BE2C (cell line): Measurements from ENCODE around the gene GMPPA.

Experiments used
- DNase-seq: peaks from one replicate; pipeline ENCODE4 v3.0.0-alpha.2; 2020
- H3K27me3 ChIP-seq: fragments of 250-450 bp; sonication (Bioruptor Pico); 2 replicates; pipeline ENCODE4 v1.5.1; 2020; ENCODE audit warnings: mild to moderate bottlenecking
- H3K36me3 ChIP-seq: fragments of 250-450 bp; sonication (Bioruptor Pico); 2 replicates; pipeline ENCODE4 v1.5.1; 2020; ENCODE audit warnings: mild to moderate bottlenecking
- H3K4me1 ChIP-seq: fragments of 250-450 bp; sonication (Bioruptor Pico); 2 replicates; pipeline ENCODE4 v1.5.1; 2020
- H3K4me3 ChIP-seq: 2 replicates; pipeline ENCODE4 v1.5.1; 2011; ENCODE audit warnings: low read depth, low read length
- H3K9me3 ChIP-seq: fragments of 250-450 bp; sonication (Bioruptor Pico); 2 replicates; pipeline ENCODE4 v1.5.1; 2020
- TF ChIP-seq, protein P1 (sequence below): IDR thresholded peaks from 2 replicates; pipeline ENCODE4 v1.5.1; 2012; ENCODE audit warnings: mild to moderate bottlenecking, low read depth, low read length

The GMPPA gene

GRCh38 chr2:219465659-219466561 is 32.8 kb upstream of the GMPPA start:
- DNase-seq, result no peak
- H3K36me3 ChIP-seq, result peaks cover 70% of the 10 kb centered on the region
- H3K4me1 ChIP-seq, result peaks cover 36% of the 10 kb centered on the region
- H3K4me3 ChIP-seq, result no peak overlapping the region
- TF ChIP-seq, protein P1, sequence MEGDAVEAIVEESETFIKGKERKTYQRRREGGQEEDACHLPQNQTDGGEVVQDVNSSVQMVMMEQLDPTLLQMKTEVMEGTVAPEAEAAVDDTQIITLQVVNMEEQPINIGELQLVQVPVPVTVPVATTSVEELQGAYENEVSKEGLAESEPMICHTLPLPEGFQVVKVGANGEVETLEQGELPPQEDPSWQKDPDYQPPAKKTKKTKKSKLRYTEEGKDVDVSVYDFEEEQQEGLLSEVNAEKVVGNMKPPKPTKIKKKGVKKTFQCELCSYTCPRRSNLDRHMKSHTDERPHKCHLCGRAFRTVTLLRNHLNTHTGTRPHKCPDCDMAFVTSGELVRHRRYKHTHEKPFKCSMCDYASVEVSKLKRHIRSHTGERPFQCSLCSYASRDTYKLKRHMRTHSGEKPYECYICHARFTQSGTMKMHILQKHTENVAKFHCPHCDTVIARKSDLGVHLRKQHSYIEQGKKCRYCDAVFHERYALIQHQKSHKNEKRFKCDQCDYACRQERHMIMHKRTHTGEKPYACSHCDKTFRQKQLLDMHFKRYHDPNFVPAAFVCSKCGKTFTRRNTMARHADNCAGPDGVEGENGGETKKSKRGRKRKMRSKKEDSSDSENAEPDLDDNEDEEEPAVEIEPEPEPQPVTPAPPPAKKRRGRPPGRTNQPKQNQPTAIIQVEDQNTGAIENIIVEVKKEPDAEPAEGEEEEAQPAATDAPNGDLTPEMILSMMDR, result no peak
- no peaks in the 10 kb centered on the region for H3K9me3 ChIP-seq
- H3K27me3 ChIP-seq, result no peaks in the 10 kb centered on the region

GRCh38 chr2:219466816-219467735 is 31.6 kb upstream of the GMPPA start:
- no peaks in the 10 kb centered on the region for H3K9me3 ChIP-seq
- H3K27me3 ChIP-seq, result no peaks in the 10 kb centered on the region
- TF ChIP-seq, protein P1, result no peak
- H3K4me1 ChIP-seq, result peaks cover 28% of the 10 kb centered on the region
- peaks cover 63% of the 10 kb centered on the region for H3K36me3 ChIP-seq
- no peak overlapping the region for H3K4me3 ChIP-seq
- DNase-seq, result no peak

DNA sequence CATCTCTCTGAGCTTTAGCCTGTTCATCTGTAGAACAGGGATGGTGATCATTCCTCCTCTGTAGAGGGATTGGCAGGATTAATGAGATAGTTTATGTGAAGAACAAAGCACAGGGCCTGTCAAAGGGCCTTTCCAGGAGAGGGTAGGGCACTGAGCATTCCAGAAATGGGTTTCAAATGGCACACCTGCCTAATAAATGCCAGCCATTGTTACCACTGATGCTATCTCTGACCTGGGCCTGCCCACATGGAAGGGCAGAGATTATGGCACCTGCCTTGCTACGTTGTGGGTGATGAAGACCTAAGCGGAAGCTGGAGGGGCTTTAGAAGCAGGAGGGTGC is 31.0 kb upstream of the GMPPA start:
- Histone ChIP-seq H3K36me3 (peaks cover 57% of the 10 kb centered on the region), H3K9me3 (no peaks in the 10 kb centered on the region), H3K27me3 (no peaks in the 10 kb centered on the region), H3K4me1 (peaks cover 28% of the 10 kb centered on the region), H3K4me3 (no peak overlapping the region)
- DNase-seq, result no peak
- TF ChIP-seq, protein P1, result no peak

- Histone ChIP-seq H3K36me3 (peaks cover 59% of the 10 kb centered on the region), H3K27me3 (no peaks in the 10 kb centered on the region), H3K4me3 (no peak overlapping the region), H3K9me3 (no peaks in the 10 kb centered on the region), H3K4me1 (peaks cover 28% of the 10 kb centered on the region)
- TF ChIP-seq, protein P1, result no peak
- no peak for DNase-seq
Observed at GRCh38 chr2:219468410-219469185, 30.1 kb upstream of the GMPPA start.

GRCh38 chr2:219469186-219469724 is 29.4 kb upstream of the GMPPA start:
- no peaks in the 10 kb centered on the region for H3K27me3 ChIP-seq
- no peak overlapping the region for H3K4me3 ChIP-seq
- DNase-seq, result peak; percentile 49
- peaks cover 28% of the 10 kb centered on the region for H3K4me1 ChIP-seq
- H3K9me3 ChIP-seq, result no peaks in the 10 kb centered on the region
- H3K36me3 ChIP-seq, result peaks cover 65% of the 10 kb centered on the region
- TF ChIP-seq, protein P1, result no peak
